ENCODE data around the gene CSTF1.
"Not testable (repeated sequence)": the region's sequence is repeated elsewhere in the genome, so short reads cannot be mapped to it uniquely, and the experiment has no call there.

Gene CSTF1

DNA sequence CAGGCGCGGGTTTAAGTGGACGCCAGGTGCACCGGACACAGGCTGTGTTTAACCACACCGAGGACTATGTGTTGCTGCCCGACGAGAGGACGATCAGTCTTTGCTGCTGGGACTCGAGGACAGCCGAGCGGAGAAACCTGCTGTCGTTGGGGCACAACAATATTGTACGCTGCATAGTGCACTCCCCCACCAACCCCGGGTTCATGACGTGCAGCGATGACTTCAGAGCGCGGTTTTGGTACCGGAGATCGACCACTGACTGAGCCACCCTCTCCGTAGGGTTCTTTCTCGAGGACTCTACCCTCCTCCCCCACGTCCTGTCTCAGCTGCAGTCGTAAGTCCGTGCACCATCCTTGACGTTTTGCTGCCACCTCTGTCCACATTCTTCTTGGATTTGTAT is 11.0 kb downstream of the CSTF1 start:
- TF ChIP-seq, protein P1, sequence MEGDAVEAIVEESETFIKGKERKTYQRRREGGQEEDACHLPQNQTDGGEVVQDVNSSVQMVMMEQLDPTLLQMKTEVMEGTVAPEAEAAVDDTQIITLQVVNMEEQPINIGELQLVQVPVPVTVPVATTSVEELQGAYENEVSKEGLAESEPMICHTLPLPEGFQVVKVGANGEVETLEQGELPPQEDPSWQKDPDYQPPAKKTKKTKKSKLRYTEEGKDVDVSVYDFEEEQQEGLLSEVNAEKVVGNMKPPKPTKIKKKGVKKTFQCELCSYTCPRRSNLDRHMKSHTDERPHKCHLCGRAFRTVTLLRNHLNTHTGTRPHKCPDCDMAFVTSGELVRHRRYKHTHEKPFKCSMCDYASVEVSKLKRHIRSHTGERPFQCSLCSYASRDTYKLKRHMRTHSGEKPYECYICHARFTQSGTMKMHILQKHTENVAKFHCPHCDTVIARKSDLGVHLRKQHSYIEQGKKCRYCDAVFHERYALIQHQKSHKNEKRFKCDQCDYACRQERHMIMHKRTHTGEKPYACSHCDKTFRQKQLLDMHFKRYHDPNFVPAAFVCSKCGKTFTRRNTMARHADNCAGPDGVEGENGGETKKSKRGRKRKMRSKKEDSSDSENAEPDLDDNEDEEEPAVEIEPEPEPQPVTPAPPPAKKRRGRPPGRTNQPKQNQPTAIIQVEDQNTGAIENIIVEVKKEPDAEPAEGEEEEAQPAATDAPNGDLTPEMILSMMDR (IDR thresholded peaks at IDR 0.05; ENCODE audit: low read depth, low read length): no peak
- no peak for TF ChIP-seq EZH2phosphoT487 (IDR thresholded peaks at IDR 0.05; ENCODE audit: low read depth)
- H3K9me3 ChIP-seq (ENCODE audit: insufficient read depth, low read length): no peaks in the 10 kb centered on the region
- H3K4me2 ChIP-seq (ENCODE audit: low read length): no peak overlapping the region

DNA sequence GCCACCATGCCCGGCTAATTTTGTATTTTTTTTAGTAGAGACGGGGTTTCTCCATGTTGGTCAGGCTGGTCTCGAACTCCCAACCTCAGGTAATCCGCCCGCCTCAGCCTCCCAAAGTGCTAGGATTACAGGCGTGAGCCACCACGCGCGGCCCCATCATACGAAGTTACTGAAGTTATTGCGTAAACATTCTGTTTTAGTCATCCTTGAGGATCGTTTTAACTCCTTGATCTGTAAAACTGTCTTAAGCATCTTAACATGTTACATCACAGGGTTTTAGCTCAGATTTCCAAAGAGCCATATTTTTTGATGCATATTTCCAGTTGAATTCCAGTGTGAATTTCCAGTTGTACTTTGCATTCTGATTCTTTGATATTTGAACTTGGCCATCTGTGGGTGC is 12.9 kb downstream of the CSTF1 start:
- H3K4me2 ChIP-seq (ENCODE audit: low read length); H3K4me3 ChIP-seq (ENCODE audit: low read length); H3K9me3 ChIP-seq (ENCODE audit: insufficient read depth, low read length); H3K9ac ChIP-seq (ENCODE audit: low read length); H2AFZ ChIP-seq (ENCODE audit: low read depth, low read length); H3K27me3 ChIP-seq (ENCODE audit: low read depth, low read length); H4K20me1 ChIP-seq (ENCODE audit: insufficient read depth, low read length); H3K27ac ChIP-seq (ENCODE audit: low read length); H3K4me1 ChIP-seq (ENCODE audit: low read length): not testable (repeated sequence)
- Histone ChIP-seq H3K36me3 (replicated peaks; ENCODE audit: low read depth, low read length) (peaks cover 77% of the 10 kb centered on the region), H3K79me2 (ENCODE audit: low read length) (peaks cover 34% of the 10 kb centered on the region)

More for the DNA sequence above, 11.0 kb downstream of the CSTF1 start:
- peaks cover 49% of the 10 kb centered on the region for H3K79me2 ChIP-seq (ENCODE audit: low read length)
- H3K4me3 ChIP-seq (ENCODE audit: low read length): no peak overlapping the region
- no peaks in the 10 kb centered on the region for H4K20me1 ChIP-seq (ENCODE audit: insufficient read depth, low read length)
- no peak overlapping the region for H3K27ac ChIP-seq (ENCODE audit: low read length)
- H3K27me3 ChIP-seq (ENCODE audit: low read depth, low read length): no peaks in the 10 kb centered on the region
- H3K4me1 ChIP-seq (ENCODE audit: low read length): no peaks in the 10 kb centered on the region
- H2AFZ ChIP-seq (ENCODE audit: low read depth, low read length): no peak overlapping the region
- no peak overlapping the region for H3K9ac ChIP-seq (ENCODE audit: low read length)
- peaks cover 77% of the 10 kb centered on the region for H3K36me3 ChIP-seq (replicated peaks; ENCODE audit: low read depth, low read length)

DNA sequence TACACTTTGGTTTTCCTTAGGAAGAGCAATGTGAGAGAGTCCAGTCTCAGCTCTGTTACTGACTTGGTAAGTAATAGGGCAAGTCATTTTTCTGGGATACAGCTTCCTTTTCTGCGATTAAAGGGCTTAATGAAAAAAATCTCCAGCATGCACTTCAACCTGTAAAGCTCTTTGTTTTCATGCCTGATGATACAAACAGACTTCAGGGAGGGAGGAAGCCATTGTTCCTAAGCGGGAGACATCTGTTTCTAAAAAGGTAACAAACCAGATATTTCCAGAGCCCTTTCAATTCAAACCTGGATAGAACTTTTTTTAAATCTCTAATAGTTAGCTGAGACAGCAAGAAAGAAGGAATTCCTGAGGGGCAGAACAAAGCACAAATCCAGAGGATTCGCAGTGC is 14.5 kb downstream of the CSTF1 start:
- Histone ChIP-seq H3K4me2 (ENCODE audit: low read length) (no peak overlapping the region), H3K4me3 (ENCODE audit: low read length) (no peak overlapping the region), H3K27me3 (ENCODE audit: low read depth, low read length) (no peaks in the 10 kb centered on the region), H4K20me1 (ENCODE audit: insufficient read depth, low read length) (no peaks in the 10 kb centered on the region), H3K36me3 (replicated peaks; ENCODE audit: low read depth, low read length) (peaks cover 67% of the 10 kb centered on the region), H3K27ac (ENCODE audit: low read length) (no peak overlapping the region), H3K9me3 (ENCODE audit: insufficient read depth, low read length) (no peaks in the 10 kb centered on the region), H3K4me1 (ENCODE audit: low read length) (peaks cover 12% of the 10 kb centered on the region), H3K9ac (ENCODE audit: low read length) (no peak overlapping the region), H3K79me2 (ENCODE audit: low read length) (peaks cover 21% of the 10 kb centered on the region), H2AFZ (ENCODE audit: low read depth, low read length) (no peak overlapping the region)
- TF ChIP-seq, protein P1 (IDR thresholded peaks at IDR 0.05; ENCODE audit: low read depth, low read length): no peak
- TF ChIP-seq EZH2phosphoT487 (IDR thresholded peaks at IDR 0.05; ENCODE audit: low read depth): no peak

DNA sequence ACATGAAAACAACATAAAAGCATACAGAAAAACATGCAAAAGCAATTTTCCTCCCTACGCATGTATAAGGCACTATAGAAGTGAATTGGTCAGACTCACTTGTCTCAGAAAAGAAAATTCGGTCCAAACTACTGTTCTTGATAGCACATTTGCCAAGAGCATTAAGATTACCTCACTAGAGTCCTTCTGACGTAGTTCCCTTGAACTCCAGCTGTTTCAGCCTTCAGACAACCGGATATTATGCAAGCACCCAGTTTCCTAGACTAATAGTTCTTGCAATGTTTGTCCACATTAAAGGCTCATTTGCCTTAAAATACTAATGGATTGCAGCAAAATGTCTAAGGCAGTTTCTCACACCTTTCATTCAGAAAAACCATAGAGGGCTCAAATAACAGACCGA is 17.1 kb downstream of the CSTF1 start:
- H3K4me2 ChIP-seq (ENCODE audit: low read length): no peak overlapping the region
- H3K36me3 ChIP-seq (replicated peaks; ENCODE audit: low read depth, low read length): peaks cover 65% of the 10 kb centered on the region
- H3K4me3 ChIP-seq (ENCODE audit: low read length): no peak overlapping the region
- peaks cover 18% of the 10 kb centered on the region for H3K4me1 ChIP-seq (ENCODE audit: low read length)
- H3K9me3 ChIP-seq (ENCODE audit: insufficient read depth, low read length): no peaks in the 10 kb centered on the region
- no peak overlapping the region for H3K9ac ChIP-seq (ENCODE audit: low read length)
- H3K79me2 ChIP-seq (ENCODE audit: low read length): peaks cover 10% of the 10 kb centered on the region
- H3K27ac ChIP-seq (ENCODE audit: low read length): no peak overlapping the region
- H4K20me1 ChIP-seq (ENCODE audit: insufficient read depth, low read length): no peaks in the 10 kb centered on the region
- H2AFZ ChIP-seq (ENCODE audit: low read depth, low read length): no peak overlapping the region
- TF ChIP-seq EZH2phosphoT487 (IDR thresholded peaks at IDR 0.05; ENCODE audit: low read depth): no peak
- TF ChIP-seq, protein P1 (IDR thresholded peaks at IDR 0.05; ENCODE audit: low read depth, low read length): no peak
- no peaks in the 10 kb centered on the region for H3K27me3 ChIP-seq (ENCODE audit: low read depth, low read length)

DNA sequence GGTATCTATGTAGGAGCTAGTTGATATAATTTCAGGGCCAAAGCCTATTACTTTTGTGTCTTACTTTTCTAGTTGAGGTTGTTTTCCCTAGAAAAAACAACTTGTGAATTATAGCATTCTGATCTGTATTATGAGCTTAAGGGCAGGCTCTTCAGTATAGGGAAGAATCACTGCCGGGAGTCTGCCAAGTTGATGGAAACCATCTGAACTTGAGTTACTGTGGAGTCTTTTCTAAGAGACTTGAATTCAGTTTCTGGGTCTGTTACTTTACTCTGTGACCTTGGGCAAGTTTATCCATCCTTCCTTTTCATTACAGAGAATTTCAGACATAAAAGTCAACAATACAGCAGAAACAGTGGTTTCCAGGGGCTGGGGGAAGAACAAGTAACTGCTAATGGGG is 17.5 kb downstream of the CSTF1 start:
- Histone ChIP-seq H4K20me1 (ENCODE audit: insufficient read depth, low read length) (no peaks in the 10 kb centered on the region), H3K9me3 (ENCODE audit: insufficient read depth, low read length) (no peaks in the 10 kb centered on the region), H3K27ac (ENCODE audit: low read length) (no peak overlapping the region), H3K4me1 (ENCODE audit: low read length) (peaks cover 18% of the 10 kb centered on the region), H3K36me3 (replicated peaks; ENCODE audit: low read depth, low read length) (peaks cover 65% of the 10 kb centered on the region), H3K79me2 (ENCODE audit: low read length) (peaks cover 10% of the 10 kb centered on the region), H3K9ac (ENCODE audit: low read length) (no peak overlapping the region), H3K27me3 (ENCODE audit: low read depth, low read length) (no peaks in the 10 kb centered on the region), H3K4me2 (ENCODE audit: low read length) (no peak overlapping the region), H3K4me3 (ENCODE audit: low read length) (no peak overlapping the region), H2AFZ (ENCODE audit: low read depth, low read length) (no peak overlapping the region)
- TF ChIP-seq EZH2phosphoT487 (IDR thresholded peaks at IDR 0.05; ENCODE audit: low read depth): no peak
- TF ChIP-seq, protein P1 (IDR thresholded peaks at IDR 0.05; ENCODE audit: low read depth, low read length): no peak

DNA sequence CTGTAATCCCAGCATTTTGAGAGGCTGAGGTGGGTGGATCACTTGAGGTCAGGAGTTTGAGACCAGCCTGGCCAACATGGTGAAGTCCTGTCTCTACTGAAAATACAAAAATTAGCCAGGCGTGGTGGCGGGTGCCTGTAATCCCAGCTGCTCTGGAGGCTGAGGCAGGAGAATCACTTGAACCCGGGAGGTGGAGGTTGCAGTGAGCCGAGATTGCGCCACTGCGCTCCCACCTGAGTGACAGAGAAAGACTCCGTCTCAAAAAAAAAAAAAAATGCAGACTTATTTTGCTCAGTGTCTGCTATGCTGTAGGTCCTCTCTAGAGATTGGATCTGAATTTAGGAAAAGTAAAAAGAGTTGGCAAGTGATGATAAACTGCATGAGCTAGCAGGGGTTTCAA is 18.8 kb downstream of the CSTF1 start:
- H2AFZ ChIP-seq (ENCODE audit: low read depth, low read length); H4K20me1 ChIP-seq (ENCODE audit: insufficient read depth, low read length); H3K27me3 ChIP-seq (ENCODE audit: low read depth, low read length); H3K9me3 ChIP-seq (ENCODE audit: insufficient read depth, low read length); H3K79me2 ChIP-seq (ENCODE audit: low read length): not testable (repeated sequence)
- H3K4me1 ChIP-seq (ENCODE audit: low read length): peaks cover 18% of the 10 kb centered on the region
- H3K4me3 ChIP-seq (ENCODE audit: low read length): peak overlapping the region; percentile 50
- peak overlapping the region; percentile 36 for H3K9ac ChIP-seq (ENCODE audit: low read length)
- peak overlapping the region; percentile 68 for H3K4me2 ChIP-seq (ENCODE audit: low read length)
- peak overlapping the region; percentile 81 for H3K27ac ChIP-seq (ENCODE audit: low read length)
- H3K36me3 ChIP-seq (replicated peaks; ENCODE audit: low read depth, low read length): peaks cover 61% of the 10 kb centered on the region

All from OCI-LY3 (cell line).